Stimulated activated CD8-positive, alpha-beta memory T cell treated with anti-CD3 and anti-CD28 coated beads, Interleukin-2, amount 100 ng/mL, for 48 hours (primary cell): Measurements from ENCODE around the gene ATP2A2.
"Not testable (repeated sequence)": the region's sequence is repeated elsewhere in the genome, so short reads cannot be mapped to it uniquely, and the experiment has no call there.

Experiments used
- DNase-seq, 2 donors: peaks; one replicate each; pipeline ENCODE4 v3.0.0-alpha.2; 2020; ENCODE audit warnings: low read depth in 2 of 2

Gene ATP2A2

DNA sequence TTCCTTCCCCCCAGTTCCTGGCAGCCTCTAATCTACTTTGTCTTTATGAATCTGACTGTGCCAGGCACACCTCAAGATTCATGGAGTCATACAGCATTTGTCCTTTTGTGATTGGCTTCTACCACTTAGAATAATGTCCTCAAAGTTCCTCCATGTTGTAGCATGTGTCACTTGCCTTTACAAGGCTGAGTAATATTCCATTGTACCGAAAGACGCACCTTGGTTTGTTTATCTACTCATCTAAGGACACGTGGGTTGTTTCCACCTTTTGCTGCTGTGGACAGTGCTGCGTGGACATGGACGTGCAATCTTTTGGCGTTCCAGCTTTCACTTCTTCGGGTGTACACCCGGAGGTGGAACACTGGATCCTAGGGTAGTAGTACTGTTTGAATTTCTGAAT, 88.9 kb downstream of the ATP2A2 start:
- no peak for DNase-seq

- DNase-seq = no peak
These were observed 89.7 kb downstream of the ATP2A2 start for GRCh38 chr12:110370732-110371231.

DNA sequence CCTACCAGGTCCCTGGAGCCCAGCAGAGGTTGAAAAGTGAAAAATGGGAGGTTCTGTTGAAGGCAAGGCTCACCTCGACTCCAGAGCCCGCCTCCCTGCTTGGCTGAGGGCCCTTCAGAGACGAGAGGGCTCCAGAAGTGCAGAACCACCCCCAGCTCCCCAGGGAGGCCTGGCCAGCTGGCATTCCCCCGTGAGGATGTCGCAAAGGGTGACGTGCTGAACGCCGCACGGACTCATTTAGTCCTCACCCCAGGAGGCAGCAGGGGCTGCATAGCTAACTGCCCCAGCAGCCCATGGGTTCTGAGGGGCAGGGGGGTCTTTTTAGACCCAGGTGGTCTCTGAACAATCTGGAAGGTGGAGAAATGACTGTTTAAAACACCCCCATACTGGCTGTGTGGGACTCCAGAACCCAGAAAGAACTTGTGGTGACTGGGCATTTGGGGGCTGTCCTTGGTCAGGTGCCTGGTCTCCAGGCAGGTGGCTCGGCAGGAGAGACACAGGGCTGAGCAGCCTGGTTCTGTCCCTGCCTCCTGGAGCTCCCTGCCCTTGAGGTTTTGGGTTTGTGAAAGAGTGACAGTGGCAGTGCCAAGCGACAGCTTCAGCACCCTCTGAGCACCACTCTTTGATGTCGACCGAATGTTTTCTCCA, 90.5 kb downstream of the ATP2A2 start:
- no peak for DNase-seq

GRCh38 chr12:110372056-110372425, 91.0 kb downstream of the ATP2A2 start:
- DNase-seq = no peak

- no peak for DNase-seq
These were observed 92.0 kb downstream of the ATP2A2 start for GRCh38 chr12:110373025-110373424.

GRCh38 chr12:110373425-110373824, 92.4 kb downstream of the ATP2A2 start:
- no peak for DNase-seq

GRCh38 chr12:110373962-110374611, 93.0 kb downstream of the ATP2A2 start:
- DNase-seq = no peak

GRCh38 chr12:110378131-110378790, 97.2 kb downstream of the ATP2A2 start:
- DNase-seq = not testable (repeated sequence)

GRCh38 chr12:110379197-110379596, 98.2 kb downstream of the ATP2A2 start:
- DNase-seq = no peak

- DNase-seq = no peak
These were observed 98.6 kb downstream of the ATP2A2 start for GRCh38 chr12:110379631-110380030.

DNA sequence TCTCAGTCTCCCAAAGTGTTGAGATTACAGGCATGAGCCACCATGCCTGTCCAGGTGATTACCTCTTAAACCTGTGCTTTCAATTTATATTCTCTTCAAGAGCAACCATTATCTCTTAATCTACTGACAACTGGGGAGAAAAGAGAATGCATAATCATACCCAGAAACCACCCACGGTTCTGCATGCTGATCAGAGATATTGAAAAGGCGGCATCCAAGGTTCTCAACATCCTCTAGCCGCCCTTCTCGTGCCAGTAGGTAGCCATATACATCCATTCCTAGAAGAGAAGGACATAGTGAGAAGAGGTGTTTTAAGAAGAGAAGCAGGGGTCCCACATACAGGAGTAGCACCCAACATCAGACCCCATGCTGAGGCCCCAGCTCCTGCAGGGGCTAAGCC, 101.6 kb downstream of the ATP2A2 start:
- DNase-seq = no peak
